DOHH2 (cell line): Measurements from ENCODE around the gene NCOR2.

Experiments
- CTCF ChIP-seq: fragments of 200-600 bp; sonication (generic); IDR thresholded peaks from one replicate; pipeline ENCODE4 v1.5.1; 2014; ENCODE audit warnings: antibody characterized with exemption, mild to moderate bottlenecking, low read depth, low read length; ENCODE audit not compliant: poor library complexity, severe bottlenecking
- EZH2phosphoT487 ChIP-seq: fragments of 200-600 bp; sonication (generic); IDR thresholded peaks from 2 replicates; pipeline ENCODE4 v1.6.1; 2017; ENCODE audit warnings: borderline replicate concordance, mild to moderate bottlenecking, antibody characterized with exemption, low read length, moderate library complexity, mixed read lengths

GRCh38 chr12:124537525-124538193, 29.8 kb downstream of the NCOR2 start:
- TF ChIP-seq CTCF (no peak), EZH2phosphoT487 (no peak)
